ENCODE measurements around the gene PDE4D.

PDE4D gene

GRCh38 chr5:58939664-58940063 is 953.9 kb downstream of the PDE4D start:
- TF ChIP-seq CTCF (conservative IDR thresholded peaks at IDR 0.05; ENCODE audit: low read length), result no peak
- no peak overlapping the region for H3K4me3 ChIP-seq (ENCODE audit: low read length)
- DNase-seq (ENCODE audit: low read depth), result no peak

GRCh38 chr5:58938563-58939424 is 954.7 kb downstream of the PDE4D start:
- H3K4me3 ChIP-seq (ENCODE audit: low read length), result no peak overlapping the region

GRCh38 chr5:58937031-58937681 is 956.4 kb downstream of the PDE4D start:
- H3K4me3 ChIP-seq (ENCODE audit: low read length), result no peak overlapping the region
- DNase-seq (ENCODE audit: low read depth), result no peak
- no peak for TF ChIP-seq CTCF (conservative IDR thresholded peaks at IDR 0.05; ENCODE audit: low read length)

More at GRCh38 chr5:58938563-58939424, 954.7 kb downstream of the PDE4D start:
- no peak for DNase-seq (ENCODE audit: low read depth)
- TF ChIP-seq CTCF (conservative IDR thresholded peaks at IDR 0.05; ENCODE audit: low read length), result no peak

- no peak for TF ChIP-seq CTCF (conservative IDR thresholded peaks at IDR 0.05; ENCODE audit: low read length)
- no peak overlapping the region for H3K4me3 ChIP-seq (ENCODE audit: low read length)
- DNase-seq (ENCODE audit: low read depth), result no peak
Measured at GRCh38 chr5:58934629-58935097, 958.9 kb downstream of the PDE4D start.

- no peak for DNase-seq (ENCODE audit: low read depth)
- H3K4me3 ChIP-seq (ENCODE audit: low read length), result no peak overlapping the region
- TF ChIP-seq CTCF (conservative IDR thresholded peaks at IDR 0.05; ENCODE audit: low read length), result no peak
Measured at GRCh38 chr5:58933891-58934628, 959.5 kb downstream of the PDE4D start.

- no peak overlapping the region for H3K4me3 ChIP-seq (ENCODE audit: low read length)
- no peak for DNase-seq (ENCODE audit: low read depth)
- TF ChIP-seq CTCF (conservative IDR thresholded peaks at IDR 0.05; ENCODE audit: low read length), result no peak
Measured at GRCh38 chr5:58932057-58932612, 961.4 kb downstream of the PDE4D start.

Data from AG10803 (cell line).